OCI-M2 (cell line): ENCODE measurements around the gene SHANK2.

Experiments used
- DNase-seq: peaks from one replicate; lab custom pipeline; 2025; ENCODE audit not compliant: unreplicated experiment; lab: John Stamatoyannopoulos, UW

SHANK2 gene

GRCh38 chr11:71252269-71252769 is at the start of gene SHANK2:
Gene SHANK2, minus strand, starts transcription at chr11:71252577. Its CDS starts 105,251 bp downstream, at chr11:71147326.
- no peak for DNase-seq

GRCh38 chr11:71301858-71302533 is 49.6 kb upstream of the SHANK2 start:
- DNase-seq = no peak

GRCh38 chr11:71301046-71301857 is 48.9 kb upstream of the SHANK2 start:
- DNase-seq = no peak

GRCh38 chr11:71300187-71300586 is 47.8 kb upstream of the SHANK2 start:
- no peak for DNase-seq

- no peak for DNase-seq
Observed at GRCh38 chr11:71298761-71299181, 46.4 kb upstream of the SHANK2 start.

- no peak for DNase-seq
Observed at GRCh38 chr11:71298016-71298550, 45.7 kb upstream of the SHANK2 start.

GRCh38 chr11:71294846-71295600 is 42.6 kb upstream of the SHANK2 start:
- DNase-seq = no peak

- no peak for DNase-seq
Observed at GRCh38 chr11:71293961-71294782, 41.8 kb upstream of the SHANK2 start.

GRCh38 chr11:71286701-71287643 is 34.6 kb upstream of the SHANK2 start:
- DNase-seq = no peak

- DNase-seq = no peak
Observed at GRCh38 chr11:71285111-71285510, 32.7 kb upstream of the SHANK2 start.

- DNase-seq = no peak
Observed at GRCh38 chr11:71284525-71285092, 32.2 kb upstream of the SHANK2 start.

- no peak for DNase-seq
Observed at GRCh38 chr11:71283971-71284441, 31.6 kb upstream of the SHANK2 start.

- DNase-seq = no peak
Observed at GRCh38 chr11:71282581-71283351, 30.4 kb upstream of the SHANK2 start.

- DNase-seq = no peak
Observed at GRCh38 chr11:71281831-71282230, 29.5 kb upstream of the SHANK2 start.

- no peak for DNase-seq
Observed at GRCh38 chr11:71281204-71281603, 28.8 kb upstream of the SHANK2 start.

GRCh38 chr11:71279916-71280645 is 27.7 kb upstream of the SHANK2 start:
- DNase-seq = no peak

GRCh38 chr11:71272161-71272560 is 19.8 kb upstream of the SHANK2 start:
- DNase-seq = no peak
